Epithelial cell of esophagus (primary cell): ENCODE results near the gene ICAM5.

ENCODE experiments used
- DNase-seq: peaks from one replicate; pipeline ENCODE4 v3.0.0; 2010; ENCODE audit warnings: low read depth
- H3K4me3 ChIP-seq: 2 replicates; pipeline ENCODE4 v1.5.1; 2011; ENCODE audit warnings: mild to moderate bottlenecking, low read length, control low read depth
- TF ChIP-seq, protein P1 (sequence below): IDR thresholded peaks from 2 replicates; pipeline ENCODE4 v1.5.1; 2011; ENCODE audit warnings: low read depth, mild to moderate bottlenecking, low read length, control low read depth, inconsistent platforms; ENCODE audit not compliant: insufficient read depth; ENCODE audit errors: missing control alignments

The ICAM5 gene

DNA sequence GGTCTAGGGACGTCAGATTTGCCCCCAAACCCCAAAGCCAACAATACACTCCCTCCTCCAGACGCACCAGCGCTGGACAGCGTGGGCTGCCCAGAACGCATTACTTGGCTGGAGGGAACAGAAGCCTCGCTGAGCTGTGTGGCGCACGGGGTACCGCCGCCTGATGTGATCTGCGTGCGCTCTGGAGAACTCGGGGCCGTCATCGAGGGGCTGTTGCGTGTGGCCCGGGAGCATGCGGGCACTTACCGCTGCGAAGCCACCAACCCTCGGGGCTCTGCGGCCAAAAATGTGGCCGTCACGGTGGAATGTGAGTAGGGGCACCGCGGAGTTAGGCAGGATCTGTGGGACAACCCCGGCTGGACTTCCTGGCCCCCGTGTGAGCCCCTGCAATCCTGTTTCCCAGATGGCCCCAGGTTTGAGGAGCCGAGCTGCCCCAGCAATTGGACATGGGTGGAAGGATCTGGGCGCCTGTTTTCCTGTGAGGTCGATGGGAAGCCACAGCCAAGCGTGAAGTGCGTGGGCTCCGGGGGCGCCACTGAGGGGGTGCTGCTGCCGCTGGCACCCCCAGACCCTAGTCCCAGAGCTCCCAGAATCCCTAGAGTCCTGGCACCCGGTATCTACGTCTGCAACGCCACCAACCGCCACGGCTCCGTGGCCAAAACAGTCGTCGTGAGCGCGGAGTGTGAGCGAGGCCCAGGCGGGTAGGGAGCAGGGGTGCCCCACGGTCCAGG is 4.0 kb downstream of the ICAM5 start:
- TF ChIP-seq, protein P1, sequence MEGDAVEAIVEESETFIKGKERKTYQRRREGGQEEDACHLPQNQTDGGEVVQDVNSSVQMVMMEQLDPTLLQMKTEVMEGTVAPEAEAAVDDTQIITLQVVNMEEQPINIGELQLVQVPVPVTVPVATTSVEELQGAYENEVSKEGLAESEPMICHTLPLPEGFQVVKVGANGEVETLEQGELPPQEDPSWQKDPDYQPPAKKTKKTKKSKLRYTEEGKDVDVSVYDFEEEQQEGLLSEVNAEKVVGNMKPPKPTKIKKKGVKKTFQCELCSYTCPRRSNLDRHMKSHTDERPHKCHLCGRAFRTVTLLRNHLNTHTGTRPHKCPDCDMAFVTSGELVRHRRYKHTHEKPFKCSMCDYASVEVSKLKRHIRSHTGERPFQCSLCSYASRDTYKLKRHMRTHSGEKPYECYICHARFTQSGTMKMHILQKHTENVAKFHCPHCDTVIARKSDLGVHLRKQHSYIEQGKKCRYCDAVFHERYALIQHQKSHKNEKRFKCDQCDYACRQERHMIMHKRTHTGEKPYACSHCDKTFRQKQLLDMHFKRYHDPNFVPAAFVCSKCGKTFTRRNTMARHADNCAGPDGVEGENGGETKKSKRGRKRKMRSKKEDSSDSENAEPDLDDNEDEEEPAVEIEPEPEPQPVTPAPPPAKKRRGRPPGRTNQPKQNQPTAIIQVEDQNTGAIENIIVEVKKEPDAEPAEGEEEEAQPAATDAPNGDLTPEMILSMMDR, result no peak
- DNase-seq, result no peak
- no peak overlapping the region for H3K4me3 ChIP-seq

DNA sequence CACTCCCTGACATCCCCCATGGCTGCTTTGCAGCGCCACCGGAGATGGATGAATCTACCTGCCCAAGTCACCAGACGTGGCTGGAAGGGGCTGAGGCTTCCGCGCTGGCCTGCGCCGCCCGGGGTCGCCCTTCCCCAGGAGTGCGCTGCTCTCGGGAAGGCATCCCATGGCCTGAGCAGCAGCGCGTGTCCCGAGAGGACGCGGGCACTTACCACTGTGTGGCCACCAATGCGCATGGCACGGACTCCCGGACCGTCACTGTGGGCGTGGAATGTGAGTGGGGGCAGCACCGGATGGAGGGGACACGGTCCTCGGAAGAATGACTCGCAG is 4.6 kb downstream of the ICAM5 start:
- H3K4me3 ChIP-seq, result no peak overlapping the region
- no peak for DNase-seq
- TF ChIP-seq, protein P1, result no peak

DNA sequence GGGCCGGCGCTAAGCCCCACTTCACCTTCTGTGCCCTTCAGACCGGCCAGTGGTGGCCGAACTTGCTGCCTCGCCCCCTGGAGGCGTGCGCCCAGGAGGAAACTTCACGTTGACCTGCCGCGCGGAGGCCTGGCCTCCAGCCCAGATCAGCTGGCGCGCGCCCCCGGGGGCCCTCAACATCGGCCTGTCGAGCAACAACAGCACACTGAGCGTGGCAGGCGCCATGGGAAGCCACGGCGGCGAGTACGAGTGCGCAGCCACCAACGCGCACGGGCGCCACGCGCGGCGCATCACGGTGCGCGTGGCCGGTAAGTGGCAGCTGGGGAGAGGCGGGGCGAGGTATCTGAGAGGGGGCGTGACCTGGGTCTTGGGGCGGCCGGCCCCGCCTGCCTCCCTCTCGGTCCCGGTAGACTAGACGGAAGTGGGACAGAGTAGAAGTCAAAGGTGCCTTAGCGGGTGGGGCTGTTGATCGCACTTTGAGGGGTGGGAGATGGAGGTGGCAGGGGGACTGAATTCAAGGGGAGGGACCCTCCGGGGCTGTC is 5.6 kb downstream of the ICAM5 start:
- TF ChIP-seq, protein P1, result no peak
- no peak for DNase-seq
- H3K4me3 ChIP-seq, result no peak overlapping the region

GRCh38 chr19:10295847-10296591 is 6.3 kb downstream of the ICAM5 start:
- no peak overlapping the region for H3K4me3 ChIP-seq
- no peak for DNase-seq
- TF ChIP-seq, protein P1, result no peak

- TF ChIP-seq, protein P1, result no peak
- no peak for DNase-seq
- no peak overlapping the region for H3K4me3 ChIP-seq
These were observed 10.1 kb downstream of the ICAM5 start for GRCh38 chr19:10299545-10300458.

DNA sequence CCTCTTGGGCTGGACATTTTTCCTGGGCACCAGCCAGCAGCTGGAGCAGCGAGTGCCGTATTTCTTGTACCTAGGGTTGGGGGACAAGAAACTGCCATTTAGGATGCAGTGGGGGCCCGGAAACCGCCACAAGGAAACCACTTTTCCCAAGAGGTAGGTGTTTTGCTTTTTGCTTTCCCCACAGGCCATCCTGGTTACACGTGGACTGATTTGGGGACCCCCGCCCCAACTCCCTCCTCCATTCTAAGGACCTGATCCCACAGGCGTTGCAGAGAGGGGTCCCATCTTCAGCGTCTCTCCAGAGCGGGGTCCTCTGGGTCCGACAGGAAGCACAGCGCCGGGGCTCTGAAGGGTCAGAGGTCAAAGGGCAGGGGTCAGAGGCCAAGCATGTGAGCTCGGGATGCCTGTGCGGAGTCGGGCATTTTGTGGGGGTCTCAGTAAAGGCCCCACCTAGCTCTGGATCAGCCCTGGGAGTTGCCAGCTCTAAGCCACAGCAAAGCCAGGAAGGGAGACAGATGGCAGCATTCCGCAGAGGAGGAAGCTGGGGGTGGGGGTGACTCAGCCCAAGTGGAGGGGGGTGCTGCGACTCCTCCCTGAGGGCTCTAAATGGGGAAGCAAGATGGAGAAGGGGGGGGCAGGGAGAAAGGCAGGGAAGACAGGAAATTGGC is 15.5 kb downstream of the ICAM5 start:
- no peak overlapping the region for H3K4me3 ChIP-seq
- peak; percentile 52 for DNase-seq

More for the DNA sequence above, 15.5 kb downstream of the ICAM5 start:
- TF ChIP-seq, protein P1, result no peak
